ENCODE results near the gene GLCE.

The GLCE gene

GRCh38 chr15:69215314-69216035, 55.0 kb downstream of the GLCE start:
- no peak for DNase-seq (ENCODE audit: low read depth)
- no peak overlapping the region for H3K4me3 ChIP-seq (ENCODE audit: low read length)
- TF ChIP-seq CTCF (IDR thresholded peaks at IDR 0.05; ENCODE audit: insufficient read depth, low read depth, low read length, missing control alignments): no peak

DNA sequence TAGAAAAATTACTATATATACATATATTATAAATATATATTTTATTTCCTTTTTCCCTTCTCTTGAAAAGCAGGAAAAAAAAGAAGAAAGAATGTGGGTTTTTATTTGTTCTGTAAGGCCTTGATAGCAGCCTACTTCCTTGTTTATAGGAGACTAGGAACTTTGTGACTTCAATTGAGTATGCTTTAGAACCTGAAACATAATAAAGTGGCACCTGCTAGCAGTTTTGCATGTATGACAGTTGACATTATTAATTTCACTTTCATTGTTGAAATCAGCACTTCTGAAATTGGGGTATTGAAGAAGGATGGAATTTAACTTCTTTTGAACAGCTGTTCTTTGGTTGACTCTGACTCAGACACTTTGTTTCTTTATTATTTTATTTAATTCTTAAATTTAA, 56.9 kb downstream of the GLCE start:
- H3K4me3 ChIP-seq (ENCODE audit: low read length): no peak overlapping the region
- TF ChIP-seq CTCF (IDR thresholded peaks at IDR 0.05; ENCODE audit: insufficient read depth, low read depth, low read length, missing control alignments): no peak
- no peak for DNase-seq (ENCODE audit: low read depth)

GRCh38 chr15:69219690-69220089, 59.3 kb downstream of the GLCE start:
- TF ChIP-seq CTCF (IDR thresholded peaks at IDR 0.05; ENCODE audit: insufficient read depth, low read depth, low read length, missing control alignments): no peak
- DNase-seq (ENCODE audit: low read depth): no peak
- H3K4me3 ChIP-seq (ENCODE audit: low read length): no peak overlapping the region

DNA sequence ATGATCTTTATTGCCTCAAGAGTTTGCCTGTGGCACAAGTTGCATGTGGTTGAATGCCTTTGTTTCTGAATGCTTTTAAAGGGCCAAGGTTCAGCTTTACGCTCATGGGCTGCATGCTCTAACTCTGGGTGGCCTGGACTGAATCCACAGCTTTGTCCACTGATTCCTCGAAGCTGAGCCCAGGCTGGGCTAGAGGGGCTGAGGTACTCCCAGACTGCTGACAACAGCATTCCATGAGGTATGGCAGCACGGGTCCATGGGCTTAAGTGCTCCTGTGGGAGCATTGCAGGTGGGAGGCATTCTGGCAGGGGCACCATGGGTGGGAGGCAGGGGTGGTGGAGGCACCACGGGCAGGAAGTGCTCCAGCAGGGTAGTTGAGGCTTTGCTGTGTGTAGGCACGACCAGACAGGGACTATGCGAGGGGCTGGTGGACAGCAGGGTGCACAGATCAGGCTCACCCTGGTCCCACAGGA, 61.6 kb downstream of the GLCE start:
- no peak for TF ChIP-seq CTCF (IDR thresholded peaks at IDR 0.05; ENCODE audit: insufficient read depth, low read depth, low read length, missing control alignments)
- DNase-seq (ENCODE audit: low read depth): no peak
- no peak overlapping the region for H3K4me3 ChIP-seq (ENCODE audit: low read length)

DNA sequence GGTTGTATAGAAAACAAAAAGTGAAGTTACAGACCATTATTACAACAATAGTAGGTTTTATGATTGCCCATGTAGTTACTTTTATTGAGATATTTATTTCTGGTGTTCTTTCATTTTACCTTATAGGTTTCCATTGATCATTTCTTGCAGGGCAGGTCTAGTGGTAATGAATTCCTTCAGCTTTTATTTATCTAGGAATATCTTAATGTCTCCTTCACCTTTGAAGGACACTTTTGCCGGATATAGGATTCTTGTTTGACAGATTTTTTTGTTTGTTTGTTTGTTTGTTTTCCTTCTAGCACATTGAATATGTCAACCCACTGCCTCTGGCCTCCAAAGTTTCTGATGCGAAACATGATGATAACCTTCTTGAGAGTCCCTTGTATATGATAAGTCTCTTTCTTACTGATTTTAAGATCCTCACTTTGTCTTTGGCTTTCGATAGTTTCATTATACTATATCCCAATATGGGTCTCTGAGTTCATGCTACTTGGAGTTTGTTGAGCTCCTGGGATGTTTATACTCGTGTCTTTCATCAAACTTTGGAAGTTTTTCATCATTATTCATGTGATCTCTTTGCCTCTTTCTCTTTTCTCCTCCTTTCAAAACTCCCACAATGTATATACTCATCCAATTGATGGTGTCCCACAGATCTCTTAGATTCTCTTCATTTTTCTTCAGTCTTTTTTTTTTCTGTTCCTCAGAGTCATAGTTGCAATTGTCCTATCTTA, 62.8 kb downstream of the GLCE start:
- H3K4me3 ChIP-seq (ENCODE audit: low read length): no peak overlapping the region
- no peak for TF ChIP-seq CTCF (IDR thresholded peaks at IDR 0.05; ENCODE audit: insufficient read depth, low read depth, low read length, missing control alignments)
- no peak for DNase-seq (ENCODE audit: low read depth)

DNA sequence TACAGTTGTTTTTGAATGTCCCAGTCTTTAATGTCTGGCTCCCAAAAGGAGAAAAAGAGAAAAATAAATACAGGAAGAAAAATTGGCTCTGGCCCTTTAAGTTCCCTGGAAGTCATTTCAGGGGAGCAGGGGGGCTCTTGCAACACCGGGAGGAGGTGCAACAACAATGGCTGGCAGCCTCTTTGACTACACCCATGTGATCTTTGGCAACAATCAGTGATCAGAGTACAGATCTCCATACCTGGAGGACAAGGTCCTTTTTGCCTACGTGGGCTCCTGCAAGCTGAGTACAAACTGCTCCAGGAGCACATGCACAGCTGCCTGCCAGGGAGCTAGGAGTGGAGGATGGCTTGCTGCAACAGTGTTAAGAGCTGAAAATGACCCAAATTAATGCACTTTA, 63.9 kb downstream of the GLCE start:
- TF ChIP-seq CTCF (IDR thresholded peaks at IDR 0.05; ENCODE audit: insufficient read depth, low read depth, low read length, missing control alignments): no peak
- peak; percentile 9 for DNase-seq (ENCODE audit: low read depth)
- H3K4me3 ChIP-seq (ENCODE audit: low read length): no peak overlapping the region

All from epithelial cell of esophagus (primary cell).